ENCODE data around the gene IQGAP2. TPM values are rescaled to one million over a fixed set of nuclear protein-coding genes. Genes with fewer than 3 reads are reported as not detected.

IQGAP2 gene
- total and polyA plus RNA-seq, 2 donors (not counting 1 experiment from before 2014, with no cell fraction given): 8.1 to 15.0 TPM

DNA sequence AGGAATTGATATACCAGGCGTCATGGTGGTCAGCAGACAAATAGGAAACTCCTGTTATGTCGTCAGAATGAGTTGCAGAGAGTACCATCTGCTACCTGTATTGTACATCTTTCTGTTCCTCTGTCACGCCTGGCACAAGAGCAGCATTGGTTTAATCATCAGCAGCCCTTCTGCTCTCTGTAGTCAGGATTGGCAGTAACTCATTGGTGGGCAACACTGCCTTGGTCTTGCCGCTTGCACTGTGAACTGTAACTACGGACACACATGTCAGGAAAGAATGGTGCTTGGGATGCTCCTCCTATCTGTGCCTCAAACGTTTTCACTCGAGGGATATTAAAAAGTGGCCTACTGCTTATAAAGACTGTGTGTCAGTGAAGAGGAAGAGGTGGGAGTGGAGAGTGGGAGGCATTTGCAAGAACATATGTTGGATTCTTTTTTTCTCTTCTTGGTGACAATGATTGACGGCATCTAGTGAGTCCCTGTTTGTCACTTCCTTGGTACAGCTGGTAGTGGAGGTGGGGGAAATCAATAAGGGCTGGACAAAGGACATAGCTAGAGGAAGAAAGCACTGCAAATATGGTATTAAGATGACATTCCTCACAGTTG lies 143.5 kb downstream of the IQGAP2 start:
- intact Hi-C loops (cut with micrococcal nuclease): loop anchor here (2.0 to 10.0 kb wide), 2 partner anchors 144 to 212 kb away; partner anchors contain the start of gene IQGAP2
- Histone ChIP-seq H3K4me1 (ENCODE audit: control insufficient read depth in 2 of 2, insufficient read depth in 2 of 2, low read length in 2 of 2) (peaks cover 41 to 44% of the 10 kb centered on the region in 2 donors), H4K20me1 (ENCODE audit: control insufficient read depth, insufficient read depth, low read length, poor library complexity, severe bottlenecking) (no peaks in the 10 kb centered on the region), H3K27me3 (replicated peaks in 1 of 4; ENCODE audit: control extremely low read depth in 1 of 4, control insufficient read depth in 3 of 4, insufficient read depth in 4 of 4, low read length in 3 of 4) (no peaks in the 10 kb centered on the region), H3K79me2 (ENCODE audit: control insufficient read depth, insufficient read depth, low read length) (peaks cover 2% of the 10 kb centered on the region), H3K36me3 (replicated peaks in 1 of 2; ENCODE audit: control extremely low read depth in 1 of 2, control insufficient read depth in 1 of 2, extremely low read depth in 1 of 2, insufficient read depth in 2 of 2, low read length in 1 of 2) (no peaks in the 10 kb centered on the region), H3K27ac (ENCODE audit: low read length in 2 of 2) (peak overlapping the region; percentile 67 to 71), H3K4me3 (ENCODE audit: control extremely low read depth in 1 of 5, extremely low read depth in 1 of 5, insufficient read depth in 1 of 5, low read depth in 2 of 5, low read length in 4 of 5) (peak overlapping the region in 1 of 5 experiments; percentile 47), H2AFZ (ENCODE audit: insufficient read depth, low read depth, low read length, poor library complexity, severe bottlenecking) (peak overlapping the region; percentile 61), H3K9me3 (ENCODE audit: control extremely low read depth in 1 of 3, control insufficient read depth in 2 of 3, insufficient read depth in 1 of 3, low read length in 2 of 3) (no peaks in the 10 kb centered on the region), H3K4me2 (replicated peaks; ENCODE audit: low read depth, low read length, poor library complexity, severe bottlenecking) (peak overlapping the region; percentile 65), H3K9ac (ENCODE audit: low read length) (peak overlapping the region; percentile 57)
- Mint-ChIP-seq H3K27ac (peak overlapping the region; percentile 92), H3K4me1 (peaks cover 51% of the 10 kb centered on the region), H3K4me3 (peak overlapping the region; percentile 82), H3K27me3 (no peaks in the 10 kb centered on the region), H3K9me3 (ENCODE audit: insufficient read depth) (no peaks in the 10 kb centered on the region)
- WGBS (ENCODE audit: insufficient coverage): 53% methylated on average over 7 of the region's 8 CpGs
- ChIA-PET POLR2A (interaction anchor here (0.8 kb wide), 1 partner anchor 144 kb away, joined by 3 read pairs; no protein-coding TSS in a partner anchor), CTCF (interaction anchor here (1.3 to 1.8 kb wide), 2 partner anchors 36 to 143 kb away, joined by 5 to 11 read pairs; no protein-coding TSS in a partner anchor)
- ATAC-seq (ENCODE audit: low read depth) (no peak), DNase-seq (peak; percentile 49)
- TF ChIP-seq EZH2 (IDR thresholded peaks at IDR 0.05; ENCODE audit: borderline replicate concordance, insufficient read depth, low read depth, low read length, poor library complexity, severe bottlenecking): no peak

DNA sequence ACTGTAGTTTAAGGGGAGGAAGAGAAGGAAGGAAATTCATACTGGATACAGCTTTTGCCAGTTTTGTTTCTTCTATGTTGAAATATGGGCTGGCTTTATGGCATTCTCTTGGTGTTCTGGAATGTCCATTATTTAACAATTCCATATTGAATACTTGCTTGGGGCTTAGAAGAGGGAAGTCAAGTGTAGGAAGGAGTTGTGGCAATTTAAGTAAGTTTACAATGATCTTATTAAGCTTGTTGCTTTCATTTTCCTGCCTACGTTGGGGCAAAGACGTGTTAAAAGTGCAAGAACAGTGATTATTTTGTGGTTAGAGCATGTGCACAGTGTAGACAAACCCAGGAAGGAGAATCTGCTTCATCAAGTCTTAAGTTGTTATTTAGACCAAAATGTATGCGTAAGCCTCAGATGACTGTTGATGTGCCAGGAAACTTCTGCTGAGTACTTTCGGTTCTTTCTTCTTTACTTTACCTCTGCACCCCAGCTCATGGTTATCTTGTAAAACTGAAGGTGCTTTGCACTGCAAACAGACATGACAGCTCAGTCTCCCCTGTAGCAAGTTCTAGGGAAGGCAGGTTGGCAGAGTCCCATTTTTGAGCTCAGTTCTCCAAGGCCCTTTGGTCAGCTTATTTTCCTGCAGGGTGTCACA lies 144.3 kb downstream of the IQGAP2 start:
- H3K9me3 Mint-ChIP-seq (ENCODE audit: insufficient read depth): no peaks in the 10 kb centered on the region
- Histone ChIP-seq H3K9me3 (ENCODE audit: control extremely low read depth in 1 of 3, control insufficient read depth in 2 of 3, insufficient read depth in 1 of 3, low read length in 2 of 3) (no peaks in the 10 kb centered on the region), H3K4me2 (replicated peaks; ENCODE audit: low read depth, low read length, poor library complexity, severe bottlenecking) (peak overlapping the region; percentile 65), H3K4me3 (ENCODE audit: control extremely low read depth in 1 of 5, extremely low read depth in 1 of 5, insufficient read depth in 1 of 5, low read depth in 2 of 5, low read length in 4 of 5) (peak overlapping the region in 4 of 5 experiments; percentile 3 to 47 (median 36)), H3K27me3 (replicated peaks in 1 of 4; ENCODE audit: control extremely low read depth in 1 of 4, control insufficient read depth in 3 of 4, insufficient read depth in 4 of 4, low read length in 3 of 4) (no peaks in the 10 kb centered on the region), H3K36me3 (replicated peaks in 1 of 2; ENCODE audit: control extremely low read depth in 1 of 2, control insufficient read depth in 1 of 2, extremely low read depth in 1 of 2, insufficient read depth in 2 of 2, low read length in 1 of 2) (no peaks in the 10 kb centered on the region), H3K4me1 (ENCODE audit: control insufficient read depth in 2 of 2, insufficient read depth in 2 of 2, low read length in 2 of 2) (peaks cover 41 to 44% of the 10 kb centered on the region in 2 donors), H2AFZ (ENCODE audit: insufficient read depth, low read depth, low read length, poor library complexity, severe bottlenecking) (peak overlapping the region; percentile 61), H3K27ac (ENCODE audit: low read length in 2 of 2) (peak overlapping the region; percentile 67 to 71), H3K9ac (ENCODE audit: low read length) (peak overlapping the region; percentile 57), H3K79me2 (ENCODE audit: control insufficient read depth, insufficient read depth, low read length) (peaks cover 2% of the 10 kb centered on the region), H4K20me1 (ENCODE audit: control insufficient read depth, insufficient read depth, low read length, poor library complexity, severe bottlenecking) (no peaks in the 10 kb centered on the region)
- H3K4me1 Mint-ChIP-seq: peaks cover 51% of the 10 kb centered on the region
- DNase-seq: peak; percentile 76
- CTCF ChIA-PET: interaction anchor here (1.0 to 1.8 kb wide), 3 partner anchors 35 to 255 kb away, joined by 3 to 11 read pairs (median 5); no protein-coding TSS in a partner anchor
- POLR2A ChIA-PET: interaction anchor here (0.8 kb wide), 1 partner anchor 145 kb away, joined by 3 read pairs; no protein-coding TSS in a partner anchor
- H3K27me3 Mint-ChIP-seq: no peaks in the 10 kb centered on the region
- intact Hi-C loops (cut with micrococcal nuclease): loop anchor here (2.0 to 10.0 kb wide), 2 partner anchors 145 to 213 kb away; partner anchors contain the start of gene IQGAP2
- peak overlapping the region; percentile 92 for H3K27ac Mint-ChIP-seq
- H3K4me3 Mint-ChIP-seq: peak overlapping the region; percentile 82
- no peak for TF ChIP-seq EZH2 (IDR thresholded peaks at IDR 0.05; ENCODE audit: borderline replicate concordance, insufficient read depth, low read depth, low read length, poor library complexity, severe bottlenecking)
- TF ChIP-seq, protein P1, sequence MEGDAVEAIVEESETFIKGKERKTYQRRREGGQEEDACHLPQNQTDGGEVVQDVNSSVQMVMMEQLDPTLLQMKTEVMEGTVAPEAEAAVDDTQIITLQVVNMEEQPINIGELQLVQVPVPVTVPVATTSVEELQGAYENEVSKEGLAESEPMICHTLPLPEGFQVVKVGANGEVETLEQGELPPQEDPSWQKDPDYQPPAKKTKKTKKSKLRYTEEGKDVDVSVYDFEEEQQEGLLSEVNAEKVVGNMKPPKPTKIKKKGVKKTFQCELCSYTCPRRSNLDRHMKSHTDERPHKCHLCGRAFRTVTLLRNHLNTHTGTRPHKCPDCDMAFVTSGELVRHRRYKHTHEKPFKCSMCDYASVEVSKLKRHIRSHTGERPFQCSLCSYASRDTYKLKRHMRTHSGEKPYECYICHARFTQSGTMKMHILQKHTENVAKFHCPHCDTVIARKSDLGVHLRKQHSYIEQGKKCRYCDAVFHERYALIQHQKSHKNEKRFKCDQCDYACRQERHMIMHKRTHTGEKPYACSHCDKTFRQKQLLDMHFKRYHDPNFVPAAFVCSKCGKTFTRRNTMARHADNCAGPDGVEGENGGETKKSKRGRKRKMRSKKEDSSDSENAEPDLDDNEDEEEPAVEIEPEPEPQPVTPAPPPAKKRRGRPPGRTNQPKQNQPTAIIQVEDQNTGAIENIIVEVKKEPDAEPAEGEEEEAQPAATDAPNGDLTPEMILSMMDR (IDR thresholded peaks at IDR 0.05): no peak
- 0% methylated on average over 2 of the region's 4 CpGs for WGBS (ENCODE audit: insufficient coverage)
- peak; percentile 85 for ATAC-seq (ENCODE audit: low read depth)
